KMS-11 (cell line): ENCODE results near the gene ST6GALNAC1.

ENCODE experiments used
- H2AFZ ChIP-seq: fragments of 200-600 bp; sonication (generic); 2 replicates; pipeline ENCODE4 v1.6.1; 2016; ENCODE audit warnings: antibody characterized with exemption, mixed run types, low read depth
- H3K27ac ChIP-seq: fragments of 200-600 bp; sonication (generic); 2 replicates; pipeline ENCODE4 v1.6.1; 2016; ENCODE audit warnings: mild to moderate bottlenecking, mixed run types
- H3K27me3 ChIP-seq: fragments of 200-600 bp; sonication (generic); 2 replicates; pipeline ENCODE4 v1.6.1; 2017; ENCODE audit warnings: mild to moderate bottlenecking, low read depth, mixed run types, moderate library complexity; ENCODE audit not compliant: insufficient read depth
- H3K36me3 ChIP-seq: fragments of 200-600 bp; sonication (generic); 2 replicates; pipeline ENCODE4 v1.6.1; 2017; ENCODE audit warnings: mild to moderate bottlenecking, mixed run types; ENCODE audit not compliant: insufficient read depth
- H3K4me1 ChIP-seq: fragments of 200-600 bp; sonication (generic); 2 replicates; pipeline ENCODE4 v1.6.1; 2016; ENCODE audit warnings: mild to moderate bottlenecking, low read depth, mixed run types; ENCODE audit not compliant: poor library complexity, severe bottlenecking
- H3K4me2 ChIP-seq: fragments of 200-600 bp; sonication (generic); 2 replicates; pipeline ENCODE4 v1.7.0; 2016; ENCODE audit warnings: mild to moderate bottlenecking, mixed run types
- H3K4me3 ChIP-seq: fragments of 200-600 bp; sonication (generic); IDR thresholded peaks from 2 replicates; pipeline ENCODE4 v1.6.1; 2017; ENCODE audit warnings: low read depth, low read length, mixed read lengths; ENCODE audit not compliant: insufficient read depth
- H3K79me2 ChIP-seq: fragments of 200-600 bp; sonication (generic); 2 replicates; pipeline ENCODE4 v1.6.1; 2016; ENCODE audit warnings: low read depth, mixed run types; ENCODE audit not compliant: insufficient read depth
- H3K9ac ChIP-seq: fragments of 200-600 bp; sonication (generic); 2 replicates; pipeline ENCODE4 v1.6.1; 2016; ENCODE audit warnings: mild to moderate bottlenecking, mixed run types
- H4K20me1 ChIP-seq: fragments of 200-600 bp; sonication (generic); 2 replicates; pipeline ENCODE4 v1.6.1; 2016; ENCODE audit warnings: mild to moderate bottlenecking, mixed run types; ENCODE audit not compliant: insufficient read depth
- CTCF ChIP-seq: fragments of 200-600 bp; sonication (generic); conservative IDR thresholded peaks from 2 replicates; pipeline ENCODE4 v1.6.1; 2017; ENCODE audit warnings: low read depth, mild to moderate bottlenecking, antibody characterized with exemption, low read length, moderate library complexity, mixed read lengths

Gene ST6GALNAC1

GRCh38 chr17:76682296-76682695, 38.7 kb upstream of the ST6GALNAC1 start:
- H3K27ac ChIP-seq: no peak overlapping the region
- H3K4me2 ChIP-seq: peak overlapping the region; percentile 57; the same call in 1 of the 2 replicates
- H3K79me2 ChIP-seq: no peaks in the 10 kb centered on the region
- H3K9ac ChIP-seq: no peak overlapping the region
- no peak for TF ChIP-seq CTCF
- no peak overlapping the region for H3K4me3 ChIP-seq
- no peaks in the 10 kb centered on the region for H3K36me3 ChIP-seq
- peak overlapping the region; percentile 15; the same call in 1 of the 2 replicates for H2AFZ ChIP-seq
- no peaks in the 10 kb centered on the region; the same call in 1 of the 2 replicates for H3K27me3 ChIP-seq
- H4K20me1 ChIP-seq: no peaks in the 10 kb centered on the region
- H3K4me1 ChIP-seq: peaks cover 32% of the 10 kb centered on the region

- Histone ChIP-seq H3K9ac (no peak overlapping the region), H3K4me2 (peak overlapping the region; percentile 57; the same call in 1 of the 2 replicates), H4K20me1 (no peaks in the 10 kb centered on the region), H2AFZ (peak overlapping the region; percentile 15; the same call in 1 of the 2 replicates), H3K36me3 (no peaks in the 10 kb centered on the region), H3K79me2 (no peaks in the 10 kb centered on the region), H3K4me3 (no peak overlapping the region), H3K4me1 (peaks cover 32% of the 10 kb centered on the region), H3K27ac (no peak overlapping the region), H3K27me3 (no peaks in the 10 kb centered on the region; the same call in 1 of the 2 replicates)
- peak; percentile 93 for TF ChIP-seq CTCF
Measured at GRCh38 chr17:76681222-76682137, 37.9 kb upstream of the ST6GALNAC1 start.

GRCh38 chr17:76679239-76679638, 35.7 kb upstream of the ST6GALNAC1 start:
- no peaks in the 10 kb centered on the region for H4K20me1 ChIP-seq
- H3K9ac ChIP-seq: no peak overlapping the region
- no peaks in the 10 kb centered on the region; the same call in 1 of the 2 replicates for H3K27me3 ChIP-seq
- peaks cover 32% of the 10 kb centered on the region for H3K4me1 ChIP-seq
- H3K27ac ChIP-seq: no peak overlapping the region
- no peak overlapping the region for H3K4me2 ChIP-seq
- no peak overlapping the region for H3K4me3 ChIP-seq
- TF ChIP-seq CTCF: no peak
- H3K36me3 ChIP-seq: no peaks in the 10 kb centered on the region
- no peak overlapping the region for H2AFZ ChIP-seq
- no peaks in the 10 kb centered on the region for H3K79me2 ChIP-seq

- no peaks in the 10 kb centered on the region for H4K20me1 ChIP-seq
- H3K27ac ChIP-seq: no peak overlapping the region
- peaks cover 28% of the 10 kb centered on the region for H3K4me1 ChIP-seq
- no peaks in the 10 kb centered on the region for H3K79me2 ChIP-seq
- no peak overlapping the region for H3K4me3 ChIP-seq
- H3K9ac ChIP-seq: no peak overlapping the region
- no peaks in the 10 kb centered on the region; the same call in 1 of the 2 replicates for H3K27me3 ChIP-seq
- no peak overlapping the region for H2AFZ ChIP-seq
- no peaks in the 10 kb centered on the region for H3K36me3 ChIP-seq
- no peak overlapping the region for H3K4me2 ChIP-seq
- no peak for TF ChIP-seq CTCF
Measured at GRCh38 chr17:76678330-76678729, 34.8 kb upstream of the ST6GALNAC1 start.
